Measurements from ENCODE around the gene AKAP12. TPM values are rescaled to one million over a fixed set of nuclear protein-coding genes. Genes with fewer than 3 reads are reported as not detected.

Gene AKAP12
- total RNA-seq, 1 donor from 2014 or later: 0.69 TPM

GRCh38 chr6:151292974-151293687, 53.4 kb downstream of the AKAP12 start:
- ChIA-PET CTCF (no interaction called here), POLR2A (no interaction called here)
- H3K27me3 Mint-ChIP-seq: peaks cover 20% of the 10 kb centered on the region
- H3K4me3 Mint-ChIP-seq: no peak overlapping the region
- TF ChIP-seq CTCF (IDR thresholded peaks at IDR 0.05): no peak
- H3K36me3 Mint-ChIP-seq (ENCODE audit: low read depth): no peaks in the 10 kb centered on the region
- no peak overlapping the region for H3K27ac Mint-ChIP-seq
- intact Hi-C loops (cut with micrococcal nuclease): no loop called here
- DNase-seq: no peak
- ATAC-seq (ENCODE audit: low read depth): no peak
- H3K9me3 Mint-ChIP-seq: no peaks in the 10 kb centered on the region
- H3K4me1 Mint-ChIP-seq: no peaks in the 10 kb centered on the region

- Mint-ChIP-seq H3K27ac (no peak overlapping the region), H3K36me3 (ENCODE audit: low read depth) (no peaks in the 10 kb centered on the region), H3K4me1 (no peaks in the 10 kb centered on the region), H3K4me3 (no peak overlapping the region), H3K9me3 (no peaks in the 10 kb centered on the region), H3K27me3 (peaks cover 20% of the 10 kb centered on the region)
- ChIA-PET POLR2A (no interaction called here), CTCF (no interaction called here)
- no peak for DNase-seq
- TF ChIP-seq CTCF (IDR thresholded peaks at IDR 0.05): no peak
- ATAC-seq (ENCODE audit: low read depth): no peak
- intact Hi-C loops (cut with micrococcal nuclease): no loop called here
Observed at GRCh38 chr6:151293688-151294016, 53.9 kb downstream of the AKAP12 start.

GRCh38 chr6:151294561-151295101, 54.9 kb downstream of the AKAP12 start:
- H3K36me3 Mint-ChIP-seq (ENCODE audit: low read depth): no peaks in the 10 kb centered on the region
- CTCF ChIA-PET: no interaction called here
- no peaks in the 10 kb centered on the region for H3K4me1 Mint-ChIP-seq
- no peak for DNase-seq
- POLR2A ChIA-PET: no interaction called here
- H3K4me3 Mint-ChIP-seq: no peak overlapping the region
- no peak for ATAC-seq (ENCODE audit: low read depth)
- H3K9me3 Mint-ChIP-seq: no peaks in the 10 kb centered on the region
- intact Hi-C loops (cut with micrococcal nuclease): no loop called here
- peaks cover 17% of the 10 kb centered on the region for H3K27me3 Mint-ChIP-seq
- TF ChIP-seq CTCF (IDR thresholded peaks at IDR 0.05): no peak
- H3K27ac Mint-ChIP-seq: no peak overlapping the region

GRCh38 chr6:151297886-151298285, 58.1 kb downstream of the AKAP12 start:
- intact Hi-C loops (cut with micrococcal nuclease): no loop called here
- Mint-ChIP-seq H3K36me3 (ENCODE audit: low read depth) (no peaks in the 10 kb centered on the region), H3K27ac (no peak overlapping the region), H3K4me1 (no peaks in the 10 kb centered on the region), H3K27me3 (peaks cover 17% of the 10 kb centered on the region), H3K9me3 (no peaks in the 10 kb centered on the region), H3K4me3 (no peak overlapping the region)
- DNase-seq (no peak), ATAC-seq (ENCODE audit: low read depth) (no peak)
- CTCF ChIA-PET: no interaction called here
- TF ChIP-seq CTCF (IDR thresholded peaks at IDR 0.05): no peak
- POLR2A ChIA-PET: no interaction called here

GRCh38 chr6:151299011-151299410, 59.2 kb downstream of the AKAP12 start:
- intact Hi-C loops (cut with micrococcal nuclease): no loop called here
- Mint-ChIP-seq H3K4me1 (no peaks in the 10 kb centered on the region), H3K4me3 (no peak overlapping the region), H3K9me3 (no peaks in the 10 kb centered on the region), H3K36me3 (ENCODE audit: low read depth) (no peaks in the 10 kb centered on the region), H3K27ac (no peak overlapping the region), H3K27me3 (peaks cover 22% of the 10 kb centered on the region)
- ChIA-PET POLR2A (no interaction called here), CTCF (no interaction called here)
- ATAC-seq (ENCODE audit: low read depth) (no peak), DNase-seq (no peak)
- TF ChIP-seq CTCF (IDR thresholded peaks at IDR 0.05): no peak

All from activated B cell treated with CpG ODN at 0.5 μM for 24 hours (primary cell).